Measurements from ENCODE around the gene SH3PXD2A.

GRCh38 chr10:103706762-103707161, 148.6 kb downstream of the SH3PXD2A start:
- no peak for TF ChIP-seq EZH2 (IDR thresholded peaks at IDR 0.05; ENCODE audit: borderline replicate concordance, low read depth, low read length, poor library complexity, severe bottlenecking)
- TF ChIP-seq, protein P1, sequence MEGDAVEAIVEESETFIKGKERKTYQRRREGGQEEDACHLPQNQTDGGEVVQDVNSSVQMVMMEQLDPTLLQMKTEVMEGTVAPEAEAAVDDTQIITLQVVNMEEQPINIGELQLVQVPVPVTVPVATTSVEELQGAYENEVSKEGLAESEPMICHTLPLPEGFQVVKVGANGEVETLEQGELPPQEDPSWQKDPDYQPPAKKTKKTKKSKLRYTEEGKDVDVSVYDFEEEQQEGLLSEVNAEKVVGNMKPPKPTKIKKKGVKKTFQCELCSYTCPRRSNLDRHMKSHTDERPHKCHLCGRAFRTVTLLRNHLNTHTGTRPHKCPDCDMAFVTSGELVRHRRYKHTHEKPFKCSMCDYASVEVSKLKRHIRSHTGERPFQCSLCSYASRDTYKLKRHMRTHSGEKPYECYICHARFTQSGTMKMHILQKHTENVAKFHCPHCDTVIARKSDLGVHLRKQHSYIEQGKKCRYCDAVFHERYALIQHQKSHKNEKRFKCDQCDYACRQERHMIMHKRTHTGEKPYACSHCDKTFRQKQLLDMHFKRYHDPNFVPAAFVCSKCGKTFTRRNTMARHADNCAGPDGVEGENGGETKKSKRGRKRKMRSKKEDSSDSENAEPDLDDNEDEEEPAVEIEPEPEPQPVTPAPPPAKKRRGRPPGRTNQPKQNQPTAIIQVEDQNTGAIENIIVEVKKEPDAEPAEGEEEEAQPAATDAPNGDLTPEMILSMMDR (conservative IDR thresholded peaks at IDR 0.05; ENCODE audit: low read depth, low read length): no peak
